DMS53 treated with DMSO at 0.1 percent for 48 hours (cell line): ENCODE data around the gene ZNF791.
A peak's percentile ranks its signal among the peaks of the same experiment; 100 is the strongest.
"Not testable (repeated sequence)": the region's sequence is repeated elsewhere in the genome, so short reads cannot be mapped to it uniquely, and the experiment has no call there.

ENCODE experiments used
- DNase-seq: peaks from one replicate; lab custom pipeline; 2025; ENCODE audit not compliant: unreplicated experiment; lab: John Stamatoyannopoulos, UW

The ZNF791 gene

DNA sequence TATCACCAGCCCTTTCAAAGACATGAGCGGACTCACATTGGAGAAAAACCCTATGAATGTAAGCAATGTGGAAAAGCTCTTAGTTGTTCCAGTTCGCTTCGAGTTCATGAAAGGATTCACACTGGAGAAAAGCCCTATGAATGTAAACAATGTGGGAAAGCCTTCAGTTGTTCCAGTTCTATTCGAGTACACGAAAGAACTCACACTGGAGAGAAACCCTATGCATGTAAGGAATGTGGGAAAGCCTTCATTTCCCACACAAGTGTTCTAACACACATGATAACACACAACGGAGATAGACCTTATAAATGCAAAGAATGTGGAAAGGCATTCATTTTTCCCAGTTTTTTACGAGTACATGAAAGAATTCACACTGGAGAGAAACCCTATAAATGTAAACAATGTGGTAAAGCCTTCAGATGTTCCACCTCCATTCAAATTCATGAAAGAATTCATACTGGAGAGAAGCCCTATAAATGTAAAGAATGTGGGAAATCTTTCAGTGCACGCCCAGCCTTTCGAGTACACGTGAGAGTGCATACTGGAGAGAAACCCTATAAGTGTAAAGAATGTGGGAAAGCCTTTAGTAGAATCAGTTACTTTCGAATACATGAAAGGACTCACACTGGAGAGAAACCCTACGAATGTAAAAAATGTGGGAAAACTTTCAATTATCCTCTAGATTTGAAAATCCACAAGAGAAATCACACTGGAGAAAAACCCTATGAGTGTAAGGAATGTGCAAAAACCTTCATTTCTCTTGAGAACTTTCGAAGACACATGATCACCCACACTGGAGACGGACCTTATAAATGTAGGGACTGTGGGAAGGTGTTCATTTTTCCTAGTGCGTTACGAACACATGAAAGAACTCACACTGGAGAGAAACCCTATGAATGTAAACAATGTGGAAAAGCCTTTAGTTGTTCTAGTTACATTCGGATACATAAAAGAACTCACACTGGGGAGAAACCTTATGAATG lies 17.6 kb downstream of the ZNF791 start:
- DNase-seq, result no peak

- DNase-seq, result no peak
Observed at GRCh38 chr19:12629215-12629614, 18.5 kb downstream of the ZNF791 start.

DNA sequence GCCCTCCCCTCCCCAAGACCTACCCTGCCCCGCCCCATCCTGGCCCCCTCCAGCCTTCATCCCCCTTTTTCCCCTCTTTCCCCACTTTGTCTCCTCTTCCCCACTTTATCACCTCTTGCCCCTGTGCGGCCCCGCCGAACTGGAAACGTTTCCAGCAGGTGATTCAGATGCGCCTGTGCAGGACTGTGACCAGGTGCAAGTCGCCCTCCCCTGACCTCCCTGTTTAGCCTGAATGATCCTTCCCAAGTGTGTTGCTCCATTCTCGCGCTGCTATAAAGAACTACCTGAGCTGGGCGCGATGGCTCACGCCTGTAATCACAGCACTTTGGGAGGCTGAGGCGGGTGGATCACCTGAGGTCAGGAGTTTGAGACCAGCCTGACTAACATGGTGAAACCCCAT lies 25.9 kb downstream of the ZNF791 start:
- DNase-seq, result no peak

DNA sequence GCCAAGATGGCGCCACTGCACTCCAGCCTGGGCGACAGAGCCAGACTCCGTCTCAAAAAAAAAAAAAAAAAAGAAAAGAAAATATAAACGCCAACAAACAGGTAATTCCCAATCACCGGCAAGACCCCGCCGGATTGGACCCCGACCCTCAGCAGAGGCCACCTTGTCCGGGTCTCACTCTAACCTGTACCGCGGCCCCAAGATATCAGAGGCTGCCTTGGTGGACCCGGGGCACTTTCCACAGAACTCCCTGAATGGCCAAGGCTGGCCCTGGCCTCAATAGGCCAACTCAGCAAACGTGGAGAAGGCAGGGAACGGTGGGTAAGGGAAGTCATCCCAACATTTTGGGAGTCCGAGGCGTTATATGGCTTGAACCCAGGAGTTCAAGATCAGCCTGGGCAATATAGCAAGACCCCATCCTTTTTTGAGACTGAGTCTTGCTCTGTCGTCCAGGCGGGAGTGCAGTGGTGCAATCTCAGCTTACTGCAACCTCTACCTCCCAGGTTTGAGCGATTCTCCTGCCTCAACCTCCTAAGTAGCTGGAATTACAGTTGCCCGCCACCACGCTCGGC lies 28.0 kb downstream of the ZNF791 start:
- DNase-seq, result no peak

GRCh38 chr19:12639901-12640613 lies 29.3 kb downstream of the ZNF791 start:
- DNase-seq, result peak; percentile 47

GRCh38 chr19:12641456-12641855 lies 30.7 kb downstream of the ZNF791 start:
- no peak for DNase-seq

DNA sequence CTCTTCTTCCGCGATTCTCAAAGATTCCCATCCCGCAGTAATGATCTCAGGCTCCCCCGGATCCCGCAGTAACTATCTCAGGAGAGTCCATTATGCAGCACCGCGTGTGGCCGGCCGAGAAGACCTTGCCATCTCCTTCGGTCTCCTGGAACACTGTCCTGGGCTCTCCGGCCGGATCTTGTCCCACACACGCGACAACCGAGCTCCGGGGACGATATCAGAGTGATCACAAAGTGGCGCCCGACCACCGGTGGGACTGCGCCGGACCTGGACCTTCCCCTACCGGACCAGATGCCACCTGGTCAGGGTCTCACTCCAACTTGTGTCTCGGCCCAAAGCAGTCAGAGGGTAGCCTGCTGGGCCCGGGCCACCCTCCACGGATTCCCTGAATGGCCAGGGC lies 31.8 kb downstream of the ZNF791 start:
- no peak for DNase-seq

- DNase-seq, result not testable (repeated sequence)
Observed at GRCh38 chr19:12643716-12644115, 33.0 kb downstream of the ZNF791 start.

DNA sequence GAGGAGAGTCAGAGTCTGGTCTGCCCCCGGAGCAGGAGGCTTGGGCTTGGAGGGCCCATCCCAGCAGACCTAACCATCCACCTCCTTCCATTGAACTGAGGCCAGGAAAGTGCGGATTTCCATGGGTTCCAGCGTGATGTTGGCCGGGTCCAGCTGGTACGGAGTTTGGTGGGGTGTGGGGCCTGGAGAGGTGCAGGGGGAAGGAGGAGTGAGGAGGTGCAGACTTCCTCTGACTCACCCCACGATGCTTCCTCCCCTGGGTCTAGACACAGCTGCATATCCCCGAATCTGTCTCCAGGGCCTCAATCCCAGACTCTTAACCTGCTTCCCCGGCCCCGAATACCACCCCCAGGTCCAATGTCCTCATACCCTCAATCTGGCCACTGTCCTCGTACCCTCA lies 35.8 kb downstream of the ZNF791 start:
- DNase-seq, result no peak

DNA sequence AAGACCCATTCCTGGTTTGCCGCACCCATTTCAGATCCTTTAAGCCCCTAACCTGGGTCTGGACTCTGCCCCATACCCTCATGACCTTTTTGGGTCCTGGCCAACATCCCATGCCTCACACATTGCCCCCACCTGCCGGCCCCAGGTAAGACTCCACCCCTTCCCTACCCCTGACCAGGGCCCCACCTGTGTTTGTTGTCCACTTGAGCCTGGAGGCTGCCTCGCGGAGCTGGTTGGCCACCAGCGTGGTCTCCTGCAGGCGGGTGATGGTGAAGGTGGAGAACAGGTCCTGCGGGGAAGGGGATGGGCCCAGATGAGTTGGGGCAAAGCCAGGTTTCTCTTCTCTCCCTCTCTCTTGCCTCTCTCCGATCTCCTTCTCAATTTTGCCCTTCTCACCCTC lies 36.3 kb downstream of the ZNF791 start:
- DNase-seq, result no peak

GRCh38 chr19:12647490-12648071 lies 36.9 kb downstream of the ZNF791 start:
- DNase-seq, result peak; percentile 58

- DNase-seq, result peak; percentile 30
Observed at GRCh38 chr19:12648088-12648487, 37.4 kb downstream of the ZNF791 start.

DNA sequence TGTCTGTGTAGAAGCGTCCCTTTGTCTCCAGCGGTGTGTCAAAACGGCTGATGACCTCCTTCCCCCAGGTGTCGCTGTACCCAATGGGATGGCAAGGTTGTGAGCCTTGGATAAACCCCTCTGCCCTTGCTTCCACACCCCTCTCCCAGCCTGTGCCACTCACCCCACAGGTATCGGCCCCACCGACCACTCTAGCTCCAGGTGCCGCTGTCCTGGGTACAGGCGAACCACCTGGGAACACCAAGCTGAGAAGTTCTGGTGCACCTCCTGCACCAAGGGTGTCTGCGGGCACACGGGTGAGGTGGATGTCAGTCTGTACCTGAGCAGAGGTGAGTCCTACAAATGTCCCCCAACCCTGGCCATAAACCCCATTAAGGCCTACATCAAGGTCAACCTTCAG lies 39.2 kb downstream of the ZNF791 start:
- DNase-seq, result no peak

- DNase-seq, result no peak
Observed at GRCh38 chr19:12652219-12652618, 41.5 kb downstream of the ZNF791 start.

- no peak for DNase-seq
Observed at GRCh38 chr19:12655546-12655945, 44.8 kb downstream of the ZNF791 start.

- DNase-seq, result no peak
Observed at GRCh38 chr19:12656899-12657571, 46.3 kb downstream of the ZNF791 start.

GRCh38 chr19:12657966-12658365 lies 47.2 kb downstream of the ZNF791 start:
- no peak for DNase-seq

- DNase-seq, result no peak
Observed at GRCh38 chr19:12660980-12661379, 50.3 kb downstream of the ZNF791 start.

GRCh38 chr19:12664406-12665280 lies 53.9 kb downstream of the ZNF791 start:
- no peak for DNase-seq

DNA sequence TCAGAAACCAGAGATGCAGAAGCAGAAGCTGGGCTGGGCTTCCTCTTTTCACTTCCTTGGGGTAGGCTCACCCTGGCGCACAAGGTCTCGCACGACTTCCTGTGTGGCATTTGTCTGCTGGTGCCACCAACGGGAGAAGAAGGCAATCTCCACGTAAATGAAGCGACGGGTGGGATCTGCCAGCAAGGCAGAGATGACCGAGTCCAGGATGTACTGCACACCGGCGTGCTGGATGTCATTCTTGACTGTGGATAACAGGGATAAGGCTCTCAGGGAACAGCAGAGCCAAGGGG lies 54.5 kb downstream of the ZNF791 start:
- no peak for DNase-seq
